Pulmonary artery endothelial cell (primary cell): Measurements from ENCODE around the gene ZNF19. TPM values are rescaled to one million over a fixed set of nuclear protein-coding genes. Genes with fewer than 3 reads are reported as not detected.
"Not testable (repeated sequence)": the region's sequence is repeated elsewhere in the genome, so short reads cannot be mapped to it uniquely, and the experiment has no call there.

Source experiments
- DNase-seq: peaks from one replicate; pipeline ENCODE4 v3.0.0-alpha.2; 2011; ENCODE audit warnings: low read depth, low spot score
- total RNA-seq: library from RNA; depleted of rRNA; stranded (reverse); fragments of >200 nt; gene quantifications from 2 replicates; pipeline ENCODE4 v1.2.3, GENCODE V29; 2014

ZNF19 gene
- total RNA-seq: 1.3 and 1.6 TPM in 2 replicates

DNA sequence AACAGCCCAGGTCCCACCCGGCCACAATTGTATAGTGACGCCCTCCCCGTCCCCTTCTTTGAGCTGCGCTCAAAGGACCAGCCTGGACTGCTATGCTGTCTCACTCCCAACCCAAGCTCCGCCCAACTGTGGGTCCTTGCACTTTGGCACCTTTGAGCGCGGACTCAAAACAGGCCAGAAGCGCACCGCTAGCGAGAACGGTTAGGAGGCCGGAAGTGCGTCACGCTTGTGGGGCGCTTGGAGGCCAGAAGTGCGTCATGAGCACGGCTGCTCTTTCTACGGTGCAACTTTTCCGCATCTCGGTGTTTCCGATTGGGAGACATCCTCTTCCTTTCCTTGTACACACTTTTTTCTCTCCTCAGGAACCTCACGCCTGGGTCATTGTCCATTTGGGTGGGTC is at the start of gene ZNF19:
TSS of gene ZNF19 (minus strand) at position 203 of the 400 bp plus-strand sequence. CDS start 7,210 bp downstream, outside the sequence.
- DNase-seq: no peak

- DNase-seq: no peak
These were observed 48.5 kb upstream of the ZNF19 start for GRCh38 chr16:71537643-71538042.

DNA sequence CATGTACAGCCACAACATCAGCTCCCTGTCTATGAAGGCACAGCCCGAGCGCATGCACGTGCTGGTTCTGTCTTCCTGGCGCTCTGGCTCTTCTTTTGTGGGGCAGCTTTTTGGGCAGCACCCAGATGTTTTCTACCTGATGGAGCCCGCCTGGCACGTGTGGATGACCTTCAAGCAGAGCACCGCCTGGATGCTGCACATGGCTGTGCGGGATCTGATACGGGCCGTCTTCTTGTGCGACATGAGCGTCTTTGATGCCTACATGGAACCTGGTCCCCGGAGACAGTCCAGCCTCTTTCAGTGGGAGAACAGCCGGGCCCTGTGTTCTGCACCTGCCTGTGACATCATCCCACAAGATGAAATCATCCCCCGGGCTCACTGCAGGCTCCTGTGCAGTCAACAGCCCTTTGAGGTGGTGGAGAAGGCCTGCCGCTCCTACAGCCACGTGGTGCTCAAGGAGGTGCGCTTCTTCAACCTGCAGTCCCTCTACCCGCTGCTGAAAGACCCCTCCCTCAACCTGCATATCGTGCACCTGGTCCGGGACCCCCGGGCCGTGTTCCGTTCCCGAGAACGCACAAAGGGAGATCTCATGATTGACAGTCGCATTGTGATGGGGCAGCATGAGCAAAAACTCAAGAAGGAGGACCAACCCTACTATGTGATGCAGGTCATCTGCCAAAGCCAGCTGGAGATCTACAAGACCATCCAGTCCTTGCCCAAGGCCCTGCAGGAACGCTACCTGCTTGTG is 47.8 kb upstream of the ZNF19 start:
- no peak for DNase-seq

- DNase-seq: no peak
These were observed 43.2 kb upstream of the ZNF19 start for GRCh38 chr16:71532366-71532765.

GRCh38 chr16:71528863-71529262 is 39.7 kb upstream of the ZNF19 start:
- DNase-seq: no peak

GRCh38 chr16:71528257-71528656 is 39.1 kb upstream of the ZNF19 start:
- DNase-seq: no peak

DNA sequence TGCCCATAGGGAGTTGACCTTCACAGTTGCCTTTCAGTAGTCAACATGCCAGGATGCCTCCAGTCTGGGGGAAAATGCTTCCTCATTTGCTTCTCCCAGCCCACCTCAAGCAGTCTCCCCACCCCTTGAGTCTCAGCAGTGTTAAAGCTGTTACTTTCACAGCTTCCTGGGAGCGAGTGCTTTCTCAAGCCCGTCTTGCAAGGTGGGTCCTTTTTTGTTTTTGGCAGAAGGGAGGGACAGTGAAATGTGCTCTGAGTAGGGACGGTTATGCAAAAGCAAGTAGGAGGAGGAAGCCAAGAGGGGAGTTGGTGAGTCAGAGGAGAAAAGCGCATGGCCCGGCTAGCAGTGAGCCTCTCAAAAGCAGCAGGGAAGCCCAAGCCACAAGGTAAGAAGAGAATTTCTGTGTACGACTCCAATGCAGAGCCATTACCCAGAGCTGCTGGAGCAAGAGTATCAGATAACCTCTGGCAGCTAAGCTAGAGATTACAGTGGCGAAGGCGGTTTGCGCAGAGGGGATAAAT is 37.0 kb upstream of the ZNF19 start, which contains the start of gene CHST4:
TSS of gene CHST4 (plus strand) at position 316 of the 521 bp plus-strand sequence. CDS start 10,252 bp downstream, outside the sequence.
- no peak for DNase-seq

DNA sequence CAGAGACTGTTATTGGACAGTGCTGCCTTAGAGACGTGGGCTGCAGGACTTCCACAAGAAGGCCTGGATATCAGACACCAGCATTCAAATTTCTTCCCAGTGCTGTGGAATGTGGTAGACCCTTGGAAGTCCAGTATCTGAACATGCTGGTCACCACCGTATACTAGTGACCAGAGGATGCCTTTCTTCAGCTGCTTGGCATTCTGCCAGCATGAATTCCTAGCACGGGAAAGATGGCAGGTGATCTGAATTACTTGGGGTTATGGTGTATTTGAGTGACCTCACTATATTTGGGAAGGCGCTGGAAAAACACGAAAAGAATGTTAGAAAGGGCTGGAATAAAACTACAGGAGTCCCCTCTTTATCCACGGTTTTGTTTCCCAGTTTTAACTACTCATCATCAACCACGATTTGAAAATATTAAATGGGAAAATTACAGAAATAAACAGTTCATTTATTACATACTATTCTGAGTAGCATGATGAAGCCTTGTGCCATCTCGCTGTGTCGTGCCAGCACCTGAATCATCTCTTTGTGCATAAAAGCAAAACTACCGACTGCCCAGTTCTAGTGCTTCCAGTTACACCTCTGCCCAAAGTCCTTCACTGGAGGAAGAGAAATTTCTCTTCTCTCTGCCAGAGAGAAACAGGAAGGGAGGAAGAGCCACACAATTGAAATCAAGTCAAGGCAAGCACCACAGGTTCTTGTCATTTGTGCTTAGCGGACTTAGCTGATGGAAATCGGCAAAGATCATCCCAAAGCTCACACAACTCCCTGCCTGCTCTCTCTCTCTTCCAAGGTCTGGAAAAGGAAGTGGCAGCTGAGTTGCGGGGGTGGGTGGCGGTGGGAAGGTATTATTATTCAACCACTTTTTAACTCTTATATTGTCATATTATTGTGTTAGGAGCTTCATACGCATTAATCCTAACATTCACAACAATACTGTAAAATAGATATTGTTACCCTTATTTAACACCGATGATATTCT is 35.7 kb upstream of the ZNF19 start:
- DNase-seq: no peak

GRCh38 chr16:71520550-71520949 is 31.4 kb upstream of the ZNF19 start:
- no peak for DNase-seq

GRCh38 chr16:71515026-71515425 is 25.9 kb upstream of the ZNF19 start:
- DNase-seq: no peak

DNA sequence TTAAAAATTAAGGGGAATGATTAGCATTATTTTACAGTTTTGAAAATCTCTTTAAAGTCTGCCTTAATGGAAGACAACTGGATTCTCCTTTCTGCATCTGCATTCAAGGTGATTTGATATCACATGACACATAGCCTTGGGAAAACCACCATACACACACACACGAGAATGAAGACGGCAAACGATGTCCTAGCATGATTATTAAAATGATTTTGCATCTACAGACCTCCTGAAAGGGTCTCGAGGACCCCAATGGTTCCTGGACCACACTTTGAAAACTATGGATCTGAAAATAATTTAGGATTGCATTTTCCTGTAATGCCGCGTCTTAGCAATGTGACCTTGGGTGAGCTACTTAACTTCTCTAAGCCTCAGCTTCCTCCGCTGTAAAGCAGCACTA is 25.4 kb upstream of the ZNF19 start:
- no peak for DNase-seq

GRCh38 chr16:71513302-71513701 is 24.2 kb upstream of the ZNF19 start:
- DNase-seq: no peak

GRCh38 chr16:71507061-71507460 is 17.9 kb upstream of the ZNF19 start:
- DNase-seq: no peak

GRCh38 chr16:71504901-71505300 is 15.8 kb upstream of the ZNF19 start:
- no peak for DNase-seq

- not testable (repeated sequence) for DNase-seq
These were observed 14.9 kb upstream of the ZNF19 start for GRCh38 chr16:71504051-71504450.

DNA sequence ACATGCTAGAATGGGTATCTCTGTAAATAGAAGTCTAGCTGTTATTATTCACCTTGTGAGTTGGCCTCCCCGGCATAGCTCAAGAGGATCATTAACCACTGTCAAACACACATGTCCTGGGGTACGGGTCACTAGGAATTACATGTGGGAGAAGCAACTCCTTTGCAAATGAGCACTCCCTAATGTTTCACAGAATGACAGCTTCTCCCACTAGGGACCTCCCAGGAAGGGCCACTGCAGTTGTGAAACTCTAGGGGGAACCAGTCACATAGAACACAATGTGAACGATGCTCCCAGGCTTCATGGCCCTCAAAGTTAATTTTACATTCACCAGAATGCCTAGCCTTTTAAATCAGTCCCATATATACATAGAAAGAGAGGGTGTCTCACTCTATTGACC is 12.4 kb upstream of the ZNF19 start:
- DNase-seq: no peak

DNA sequence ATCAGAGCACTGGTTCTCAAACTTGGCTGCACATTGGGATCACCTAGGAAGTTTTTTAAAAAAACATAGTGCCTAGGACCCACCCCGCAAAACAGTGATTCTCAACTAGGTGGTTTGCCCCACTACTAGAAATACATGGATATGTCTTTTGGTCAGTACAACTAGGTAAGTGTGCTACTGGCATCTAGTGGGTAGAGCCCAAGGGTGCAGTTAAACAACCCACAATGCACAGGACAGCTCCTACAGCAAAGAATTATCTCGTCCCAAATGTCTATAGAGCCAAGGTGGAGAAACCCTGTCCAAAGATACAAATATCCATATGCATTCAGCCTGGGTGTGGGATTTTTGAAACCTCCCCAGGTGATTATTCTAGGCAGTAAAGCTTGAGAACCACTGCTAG is 11.8 kb upstream of the ZNF19 start:
- no peak for DNase-seq

- no peak for DNase-seq
These were observed 10.7 kb upstream of the ZNF19 start for GRCh38 chr16:71499775-71500364.

GRCh38 chr16:71498031-71498430 is 8.9 kb upstream of the ZNF19 start:
- DNase-seq: no peak

GRCh38 chr16:71493213-71493612 is 4.1 kb upstream of the ZNF19 start:
- no peak for DNase-seq

DNA sequence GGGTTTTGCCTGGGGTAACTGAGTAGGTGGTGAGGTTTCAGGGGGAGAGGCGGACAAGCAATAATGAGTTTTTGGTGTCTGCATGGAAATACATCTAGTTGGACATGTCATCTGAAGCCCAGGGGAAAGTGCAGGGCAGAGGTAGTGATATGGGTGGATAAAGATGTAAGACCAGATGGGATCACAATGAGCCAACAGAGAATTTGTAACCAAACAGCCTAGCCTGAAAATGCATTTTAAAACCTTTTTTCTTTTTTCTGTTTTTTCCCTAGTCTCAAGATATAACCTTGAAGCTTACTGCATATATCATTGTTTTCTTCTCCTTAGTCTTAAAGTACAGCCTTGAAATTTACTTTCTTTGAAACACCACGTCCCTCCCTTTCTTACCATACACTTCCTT is 3.7 kb upstream of the ZNF19 start:
- no peak for DNase-seq

GRCh38 chr16:71491054-71491453 is 1.9 kb upstream of the ZNF19 start:
- DNase-seq: no peak
